ENCODE measurements around the gene FAM43B.

The FAM43B gene

GRCh38 chr1:20590306-20590777, 38.0 kb downstream of the FAM43B start:
- DNase-seq (ENCODE audit: low spot score) = no peak

- DNase-seq (ENCODE audit: low spot score) = no peak
Measured at GRCh38 chr1:20593756-20594155, 41.4 kb downstream of the FAM43B start.

- DNase-seq (ENCODE audit: low spot score) = no peak
Measured at GRCh38 chr1:20594746-20595145, 42.4 kb downstream of the FAM43B start.

- DNase-seq (ENCODE audit: low spot score) = no peak
Measured at GRCh38 chr1:20596106-20596505, 43.7 kb downstream of the FAM43B start.

GRCh38 chr1:20597650-20598049, 45.3 kb downstream of the FAM43B start:
- DNase-seq (ENCODE audit: low spot score) = no peak

- no peak for DNase-seq (ENCODE audit: low spot score)
Measured at GRCh38 chr1:20600156-20600555, 47.8 kb downstream of the FAM43B start.

GRCh38 chr1:20601129-20601825, 48.9 kb downstream of the FAM43B start:
- DNase-seq (ENCODE audit: low spot score) = no peak

DNA sequence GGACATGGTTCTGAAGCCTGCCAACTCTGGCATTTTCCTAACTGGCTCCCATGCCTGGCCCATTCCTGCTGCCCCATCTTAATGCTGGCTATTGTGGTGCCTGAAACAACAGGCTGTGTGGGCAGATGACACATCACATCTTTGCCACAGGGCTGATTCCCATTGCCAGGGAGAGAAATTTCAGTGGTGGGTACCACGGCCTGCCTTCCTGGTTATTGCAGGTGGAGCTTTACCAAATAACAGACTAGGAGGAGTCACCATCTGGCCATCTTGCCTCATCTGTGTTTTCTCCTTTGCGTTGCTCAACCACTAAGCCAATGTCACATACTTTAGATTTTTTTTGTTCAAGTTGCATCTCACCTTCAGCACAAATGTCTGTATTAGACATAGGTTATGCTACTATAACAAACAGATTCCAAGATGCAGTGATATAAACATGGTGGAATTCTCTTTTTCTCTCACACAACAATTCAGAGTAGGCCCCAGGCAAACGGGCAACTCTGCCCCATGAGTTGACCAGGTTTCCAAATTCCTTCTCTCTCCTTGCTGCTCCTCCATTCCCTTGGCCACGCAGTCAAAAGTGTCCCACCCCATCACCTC, 50.6 kb downstream of the FAM43B start:
- no peak for DNase-seq (ENCODE audit: low spot score)

GRCh38 chr1:20603504-20604464, 51.4 kb downstream of the FAM43B start:
- no peak for DNase-seq (ENCODE audit: low spot score)
